ENCODE measurements around the gene DNAH12. TPM values are rescaled to one million over a fixed set of nuclear protein-coding genes. Genes with fewer than 3 reads are reported as not detected.

Gene DNAH12, protein sequence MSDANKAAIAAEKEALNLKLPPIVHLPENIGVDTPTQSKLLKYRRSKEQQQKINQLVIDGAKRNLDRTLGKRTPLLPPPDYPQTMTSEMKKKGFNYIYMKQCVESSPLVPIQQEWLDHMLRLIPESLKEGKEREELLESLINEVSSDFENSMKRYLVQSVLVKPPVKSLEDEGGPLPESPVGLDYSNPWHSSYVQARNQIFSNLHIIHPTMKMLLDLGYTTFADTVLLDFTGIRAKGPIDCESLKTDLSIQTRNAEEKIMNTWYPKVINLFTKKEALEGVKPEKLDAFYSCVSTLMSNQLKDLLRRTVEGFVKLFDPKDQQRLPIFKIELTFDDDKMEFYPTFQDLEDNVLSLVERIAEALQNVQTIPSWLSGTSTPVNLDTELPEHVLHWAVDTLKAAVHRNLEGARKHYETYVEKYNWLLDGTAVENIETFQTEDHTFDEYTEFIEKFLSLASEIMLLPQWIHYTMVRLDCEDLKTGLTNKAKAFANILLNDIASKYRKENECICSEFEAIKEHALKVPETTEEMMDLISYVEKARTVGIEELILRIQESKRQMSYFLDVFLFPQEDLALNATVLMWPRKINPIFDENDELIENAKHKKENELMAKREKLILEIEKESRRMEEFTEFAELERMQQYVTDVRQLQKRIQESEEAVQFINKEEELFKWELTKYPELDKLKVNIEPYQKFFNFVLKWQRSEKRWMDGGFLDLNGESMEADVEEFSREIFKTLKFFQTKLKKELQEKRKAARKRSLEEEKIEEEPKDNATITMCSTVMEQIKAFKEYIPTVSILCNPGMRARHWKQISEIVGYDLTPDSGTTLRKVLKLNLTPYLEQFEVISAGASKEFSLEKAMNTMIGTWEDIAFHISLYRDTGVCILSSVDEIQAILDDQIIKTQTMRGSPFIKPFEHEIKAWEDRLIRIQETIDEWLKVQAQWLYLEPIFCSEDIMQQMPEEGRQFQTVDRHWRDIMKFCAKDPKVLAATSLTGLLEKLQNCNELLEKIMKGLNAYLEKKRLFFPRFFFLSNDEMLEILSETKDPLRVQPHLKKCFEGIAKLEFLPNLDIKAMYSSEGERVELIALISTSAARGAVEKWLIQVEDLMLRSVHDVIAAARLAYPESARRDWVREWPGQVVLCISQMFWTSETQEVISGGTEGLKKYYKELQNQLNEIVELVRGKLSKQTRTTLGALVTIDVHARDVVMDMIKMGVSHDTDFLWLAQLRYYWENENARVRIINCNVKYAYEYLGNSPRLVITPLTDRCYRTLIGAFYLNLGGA (N-terminal part only)
- total RNA-seq (2011; cell fraction: chromatin; rRNA removed; ENCODE audit: low replicate concordance): 0.07 and 0.37 TPM in 2 replicates
- total RNA-seq (2011; cell fraction: nucleolus; rRNA removed): 0.17 TPM in 1 of 2 replicates, not detected in the other
- 0.07 and 0.08 TPM in 2 replicates for total RNA-seq (2011; cell fraction: nucleoplasm; rRNA removed)
- total RNA-seq (2014; rRNA removed) (not detected in 2 replicates), total RNA-seq (2014; rRNA removed; fragmentation: Illumina TruSeq; extraction: Trizol) (0.03 and 0.04 TPM in 2 replicates), total RNA-seq (2015; rRNA removed; fragmentation: Illumina TruSeq; extraction: Trizol) (0.04 TPM in 1 of 2 replicates, not detected in the other), total RNA-seq (2021) (not detected in 2 replicates), polyA plus RNA-seq (2011; rRNA removed) (0.01 and 0.03 TPM in 2 replicates), polyA plus RNA-seq (2014; fragmentation: Illumina TruSeq; extraction: Trizol) (0.01 TPM in 1 of 2 replicates, not detected in the other), polyA plus RNA-seq (2014; fragmentation: Nextera tagmentation; extraction: Ambion mirVana) (not detected), polyA plus RNA-seq (2014; rRNA removed) (0.01 TPM in 1 of 2 replicates, not detected in the other), polyA minus RNA-seq (2011; rRNA and poly(A)+ RNA removed) (0.06 and 0.11 TPM in 2 replicates), Bru-seq, nascent RNA (percentile 16 among the genes with signal in this experiment), BruChase-seq, experiment 1, labeled RNA remaining after a 2-hour chase (percentile 25 among the genes with signal in this experiment), BruChase-seq, experiment 2, labeled RNA remaining after a 6-hour chase (percentile 23 among the genes with signal in this experiment)
- polyA plus RNA-seq (2011; cell fraction: cytosol; rRNA removed): under 0.01 TPM in 1 of 2 replicates, not detected in the other
- 0.01 TPM in 1 of 2 replicates, not detected in the other for polyA plus RNA-seq (2011; cell fraction: nucleus; rRNA removed)
- polyA plus RNA-seq (2012): 0.07 and 0.36 TPM in 2 replicates
- not detected in 2 replicates for polyA minus RNA-seq (2011; cell fraction: cytosol; rRNA and poly(A)+ RNA removed)
- polyA minus RNA-seq (2011; cell fraction: nucleus; rRNA and poly(A)+ RNA removed): under 0.01 and 0.13 TPM in 2 replicates
- long read RNA-seq, experiment 1, partial matches to known transcripts: 0 of 1 reads
- long read RNA-seq, experiment 1, other reads (novel, unspliced or antisense): 1 of 1 reads
- long read RNA-seq, experiment 2, partial matches to known transcripts: 0 of 1 reads
- long read RNA-seq, experiment 2, other reads (novel, unspliced or antisense): 1 of 1 reads
- long read RNA-seq, experiment 3: 0 reads

DNA sequence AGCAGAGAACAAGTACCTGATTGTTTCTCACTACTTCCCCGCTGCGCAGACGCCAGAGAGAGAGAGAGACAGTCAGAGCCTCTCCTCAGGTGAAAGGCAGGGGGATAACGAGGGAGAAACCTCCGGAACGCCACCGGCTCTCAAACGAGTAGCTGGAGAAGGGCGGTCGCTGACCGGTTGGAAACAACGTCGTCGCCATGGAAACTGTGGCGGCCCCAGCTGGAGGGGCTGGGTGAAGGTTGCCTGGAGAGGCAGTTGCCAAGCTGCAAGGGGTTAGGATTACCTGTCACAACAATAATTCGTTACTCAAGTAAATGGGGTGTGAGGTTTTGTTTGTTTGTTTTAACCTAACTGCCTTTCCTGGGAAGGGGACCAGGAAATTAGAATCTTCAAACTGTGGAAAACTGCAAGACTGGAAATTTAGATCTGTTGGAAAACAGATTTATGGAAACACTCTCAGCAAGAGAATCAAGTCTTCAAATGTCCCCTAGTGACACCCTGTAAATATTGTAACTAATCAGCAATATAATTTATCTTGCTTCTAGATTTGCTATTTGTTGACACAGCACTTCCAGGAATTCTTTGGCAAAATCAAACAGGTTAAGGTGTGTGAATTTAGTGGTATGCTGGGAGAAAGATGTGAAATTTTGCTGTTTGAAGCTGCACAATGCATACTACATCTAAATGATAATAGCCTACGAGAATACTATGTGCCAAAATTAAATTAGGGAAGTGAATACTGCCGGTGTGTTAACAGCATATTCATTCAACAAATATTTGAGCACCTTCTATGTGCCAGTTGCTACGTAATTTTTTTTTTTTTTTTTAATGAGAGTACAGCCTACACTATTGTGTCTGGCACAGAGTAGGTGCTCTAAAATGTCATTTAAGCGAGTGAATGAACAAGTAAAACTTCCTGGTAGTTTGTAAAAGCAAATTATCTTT is at the start of gene DNAH12:
DNAH12 (minus strand) TSS at position 164 of the 945 bp plus-strand sequence. CDS start 1,474 bp downstream, outside the sequence.
- FAIRE-seq (no peak), ATAC-seq (peak; percentile 83), DNase-seq (ENCODE audit: extremely low read depth in 1 of 4, low spot score in 3 of 4) (peak; percentile 26 to 58 (median 32))
- Histone ChIP-seq H3K4me1 (replicated peaks in 1 of 2; ENCODE audit: control insufficient read depth in 2 of 2, insufficient read depth in 2 of 2, low read length in 2 of 2) (peaks cover 3% of the 10 kb centered on the region in 2 experiments; a peak in 3 of 5 replicates), H3K36me3 (ENCODE audit: control insufficient read depth, insufficient read depth, low read length) (no peaks in the 10 kb centered on the region), H3K4me2 (ENCODE audit: insufficient read depth, low read length) (peak within 1 kb of the TSS; percentile 25; the same call in 1 of the 2 replicates), H3K27me3 (ENCODE audit: control insufficient read depth in 2 of 2, insufficient read depth in 2 of 2, low read length in 2 of 2) (peaks cover 0 to 14% of the 10 kb centered on the region in 2 experiments; a peak in 1 of 5 replicates), H3K9me1 (ENCODE audit: control insufficient read depth, insufficient read depth, low read length) (no peaks in the 10 kb centered on the region), H3K4me3 (no peak within 1 kb of the TSS), H3K9me3 (replicated peaks; ENCODE audit: control insufficient read depth, insufficient read depth, low read depth, low read length) (no peaks in the 10 kb centered on the region), H4K20me1 (replicated peaks; ENCODE audit: control insufficient read depth, insufficient read depth, low read length) (no peaks in the 10 kb centered on the region), H2AFZ (ENCODE audit: low read depth, low read length) (no peak within 1 kb of the TSS; the same call in 1 of the 2 replicates), H3K9ac (ENCODE audit: insufficient read depth in 1 of 2, low read depth in 2 of 2, low read length in 2 of 2) (peak within 1 kb of the TSS in 1 of 2 experiments; percentile 75; a peak in 2 of 4 replicates), H3K27ac (ENCODE audit: extremely low read depth, low read depth, low read length) (no peak within 1 kb of the TSS), H3K79me2 (ENCODE audit: control insufficient read depth, insufficient read depth, low read length) (no peaks in the 10 kb centered on the region)
- ChIA-PET CTCF (ENCODE audit: low intra/inter-chr PET ratio) (interaction anchor here (0.6 kb wide), 1 partner anchor 433 kb away, joined by 5 read pairs; no protein-coding TSS in a partner anchor), POLR2A (interaction anchor here (0.8 kb wide), 1 partner anchor 9 kb away, joined by 5 read pairs; no protein-coding TSS in a partner anchor)
- BruUV-seq (replicated peaks): no TSS peak
- in situ Hi-C loops (cut with MboI): no loop called here
- WGBS (ENCODE audit: insufficient coverage, low coverage, missing lambda C conversion rate): 5% methylated on average over 16 of the region's 20 CpGs
- intact Hi-C loops (cut with micrococcal nuclease): no loop called here
- TF ChIP-seq STAT5B (CRISPR knock-in tag; IDR thresholded peaks at IDR 0.05) (no peak), ILK (tag; IDR thresholded peaks at IDR 0.05; ENCODE audit: borderline replicate concordance, low read depth) (no peak), ZNF263 (CRISPR knock-in tag; IDR thresholded peaks at IDR 0.05; ENCODE audit: borderline replicate concordance) (no peak), TBP (optimal IDR thresholded peaks at IDR 0.05; ENCODE audit: low read depth, low read length) (no peak), CBX2 (IDR thresholded peaks at IDR 0.05; ENCODE audit: insufficient read depth, low read length, poor library complexity, severe bottlenecking) (peak; percentile 41), ZFP36 (IDR thresholded peaks at IDR 0.05; ENCODE audit: low read depth, low read length, partially characterized antibody) (peak; percentile 29), RFX1 (IDR thresholded peaks at IDR 0.05) (peak; percentile 87)
- TF ChIP-seq, protein P1, sequence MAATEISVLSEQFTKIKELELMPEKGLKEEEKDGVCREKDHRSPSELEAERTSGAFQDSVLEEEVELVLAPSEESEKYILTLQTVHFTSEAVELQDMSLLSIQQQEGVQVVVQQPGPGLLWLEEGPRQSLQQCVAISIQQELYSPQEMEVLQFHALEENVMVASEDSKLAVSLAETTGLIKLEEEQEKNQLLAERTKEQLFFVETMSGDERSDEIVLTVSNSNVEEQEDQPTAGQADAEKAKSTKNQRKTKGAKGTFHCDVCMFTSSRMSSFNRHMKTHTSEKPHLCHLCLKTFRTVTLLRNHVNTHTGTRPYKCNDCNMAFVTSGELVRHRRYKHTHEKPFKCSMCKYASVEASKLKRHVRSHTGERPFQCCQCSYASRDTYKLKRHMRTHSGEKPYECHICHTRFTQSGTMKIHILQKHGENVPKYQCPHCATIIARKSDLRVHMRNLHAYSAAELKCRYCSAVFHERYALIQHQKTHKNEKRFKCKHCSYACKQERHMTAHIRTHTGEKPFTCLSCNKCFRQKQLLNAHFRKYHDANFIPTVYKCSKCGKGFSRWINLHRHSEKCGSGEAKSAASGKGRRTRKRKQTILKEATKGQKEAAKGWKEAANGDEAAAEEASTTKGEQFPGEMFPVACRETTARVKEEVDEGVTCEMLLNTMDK (IDR thresholded peaks at IDR 0.05; ENCODE audit: borderline replicate concordance, insufficient read depth, low read depth, low read length, poor library complexity, severe bottlenecking): peak; percentile 20
